GM18505 (cell line): Measurements from ENCODE around the gene SEMA6A.

Experiments used
- ATAC-seq: cut with Tn5 transposase; IDR thresholded peaks from one replicate; pipeline ENCODE4 v1.9.1; 2021; ENCODE audit not compliant: unreplicated experiment
- POLR2A ChIP-seq: IDR thresholded peaks from 4 replicates; pipeline ENCODE4 v1.6.1; 2011; ENCODE audit warnings: borderline replicate concordance; ENCODE audit not compliant: insufficient read depth, insufficient read length; ENCODE audit errors: extremely low read depth

SEMA6A gene

DNA sequence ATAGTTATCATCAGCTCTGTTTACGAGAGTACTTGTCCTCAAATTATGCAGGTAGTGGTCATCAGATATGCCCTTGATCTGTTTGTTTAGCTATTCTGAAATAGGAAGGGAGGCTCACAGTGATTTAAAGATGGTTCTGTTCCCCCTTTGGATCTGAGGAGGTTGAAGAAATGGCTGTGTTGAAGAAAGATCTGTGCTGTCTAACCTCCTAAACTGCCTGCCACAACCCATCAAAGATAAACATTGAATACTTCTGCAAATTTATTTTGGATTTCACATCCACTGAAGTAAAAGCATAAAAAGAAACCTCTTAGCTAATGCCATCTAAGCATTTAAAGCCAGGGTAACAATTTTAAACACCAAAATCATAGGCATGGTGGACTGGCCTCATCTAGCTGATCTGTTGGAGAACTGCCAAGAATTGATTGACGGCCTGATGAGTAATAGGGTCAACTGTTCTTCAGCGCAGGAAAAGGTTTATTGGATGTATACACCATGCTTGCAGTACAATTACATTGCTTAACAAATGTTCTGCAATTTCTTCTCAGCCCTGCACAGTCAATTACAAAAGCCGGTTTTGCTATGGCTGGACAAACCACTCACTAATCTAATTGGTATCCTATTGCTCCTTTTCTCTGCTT lies 97.6 kb downstream of the SEMA6A start:
- no peak for ATAC-seq
- no peak for TF ChIP-seq POLR2A

- no peak for TF ChIP-seq POLR2A
- ATAC-seq, result peak; percentile 97
These were observed 99.3 kb downstream of the SEMA6A start for GRCh38 chr5:116475338-116475737.

DNA sequence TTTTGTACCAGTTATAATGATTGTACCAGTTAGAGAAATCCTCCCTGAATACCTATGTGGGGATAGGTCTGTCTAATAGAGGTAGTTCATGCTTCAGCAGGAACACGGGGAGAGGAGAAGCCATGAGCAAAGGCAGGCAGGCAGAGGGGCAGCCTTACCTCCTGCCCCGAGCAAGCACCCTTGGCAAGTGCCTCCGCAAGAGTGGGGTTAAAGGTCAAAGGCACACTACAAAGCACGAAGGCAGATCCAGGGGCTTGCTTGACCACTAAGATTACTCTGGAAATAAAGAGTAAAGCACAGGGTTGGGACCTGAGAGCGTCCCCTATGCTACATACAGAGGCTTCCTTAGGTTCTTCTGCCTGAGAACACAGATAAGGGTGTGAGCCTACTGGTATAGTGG lies 100.9 kb downstream of the SEMA6A start:
- no peak for TF ChIP-seq POLR2A
- ATAC-seq, result no peak

DNA sequence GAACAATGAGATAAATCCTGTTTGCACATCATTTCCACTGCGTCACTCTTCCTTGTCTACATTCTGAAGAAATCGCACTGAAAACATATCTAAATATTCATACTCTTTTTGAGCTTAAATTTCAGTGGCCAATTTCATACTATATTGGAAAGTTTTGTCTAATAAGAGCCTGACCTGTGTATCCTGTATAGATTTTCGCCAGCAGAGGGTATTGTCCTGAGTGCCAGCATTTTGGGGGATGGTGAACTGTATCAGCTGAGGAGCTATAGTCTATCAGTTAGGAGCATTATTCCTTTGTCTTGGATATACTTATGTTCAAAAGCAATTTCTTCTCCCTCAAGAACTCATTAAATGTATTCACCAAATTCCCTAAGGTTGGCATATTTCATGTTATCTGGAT lies 102.3 kb downstream of the SEMA6A start:
- ATAC-seq, result no peak
- no peak for TF ChIP-seq POLR2A

GRCh38 chr5:116469631-116470030 lies 105.0 kb downstream of the SEMA6A start:
- TF ChIP-seq POLR2A, result no peak
- ATAC-seq, result no peak

GRCh38 chr5:116468583-116468982 lies 106.0 kb downstream of the SEMA6A start:
- no peak for ATAC-seq
- no peak for TF ChIP-seq POLR2A

- ATAC-seq, result no peak
- no peak for TF ChIP-seq POLR2A
These were observed 107.2 kb downstream of the SEMA6A start for GRCh38 chr5:116467465-116467843.

- no peak for ATAC-seq
These were observed 107.7 kb downstream of the SEMA6A start for GRCh38 chr5:116466727-116467464.

GRCh38 chr5:116465411-116465810 lies 109.2 kb downstream of the SEMA6A start:
- TF ChIP-seq POLR2A, result no peak
- no peak for ATAC-seq

More at GRCh38 chr5:116466727-116467464, 107.7 kb downstream of the SEMA6A start:
- TF ChIP-seq POLR2A, result no peak

DNA sequence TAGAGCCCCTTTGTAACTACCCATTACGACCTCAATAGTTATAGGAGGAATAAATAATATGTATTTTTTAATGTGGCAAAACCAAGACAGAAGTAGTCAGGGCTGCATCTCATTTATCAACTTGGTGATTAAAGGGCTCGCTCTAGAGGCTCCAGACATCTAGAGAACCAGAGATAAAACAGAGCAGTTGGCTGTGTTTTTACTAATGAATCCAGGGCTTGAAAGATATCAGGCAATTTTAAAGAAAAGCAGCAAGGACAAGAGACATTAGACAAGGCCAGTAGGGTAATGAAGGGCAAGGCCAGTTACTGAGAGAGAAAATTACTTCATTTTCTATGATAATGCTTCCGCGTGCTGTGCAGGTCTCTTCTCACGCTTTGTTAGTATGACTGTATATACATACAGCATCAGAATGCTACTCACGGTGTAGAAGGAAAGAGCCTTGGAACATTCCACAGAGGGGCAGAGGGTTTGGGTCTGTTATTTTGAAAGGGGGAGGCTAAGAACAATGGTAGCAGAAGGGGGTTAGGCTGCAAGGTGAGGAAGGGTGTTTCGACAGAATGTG lies 110.4 kb downstream of the SEMA6A start:
- no peak for ATAC-seq
- TF ChIP-seq POLR2A, result no peak

GRCh38 chr5:116462500-116462899 lies 112.1 kb downstream of the SEMA6A start:
- no peak for ATAC-seq
- TF ChIP-seq POLR2A, result no peak

DNA sequence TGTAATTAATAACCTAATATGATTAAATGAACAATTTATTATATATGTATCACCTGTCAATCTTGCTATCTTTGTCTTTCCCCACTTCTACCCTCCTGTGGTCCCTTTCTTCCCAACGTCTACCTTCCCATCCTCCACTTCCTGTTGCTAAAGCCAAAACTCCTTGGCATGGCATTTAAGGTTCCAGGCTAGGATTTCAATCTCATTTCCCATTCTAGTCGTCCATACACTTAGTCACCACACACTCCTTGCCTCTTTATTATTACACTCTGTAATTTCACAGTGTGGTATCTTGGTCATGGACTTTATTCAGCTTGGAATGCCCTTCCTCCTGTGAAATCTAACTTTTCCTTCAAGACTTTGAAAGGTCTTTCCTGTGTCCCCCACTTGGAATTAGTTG lies 115.3 kb downstream of the SEMA6A start:
- ATAC-seq, result no peak
- no peak for TF ChIP-seq POLR2A

DNA sequence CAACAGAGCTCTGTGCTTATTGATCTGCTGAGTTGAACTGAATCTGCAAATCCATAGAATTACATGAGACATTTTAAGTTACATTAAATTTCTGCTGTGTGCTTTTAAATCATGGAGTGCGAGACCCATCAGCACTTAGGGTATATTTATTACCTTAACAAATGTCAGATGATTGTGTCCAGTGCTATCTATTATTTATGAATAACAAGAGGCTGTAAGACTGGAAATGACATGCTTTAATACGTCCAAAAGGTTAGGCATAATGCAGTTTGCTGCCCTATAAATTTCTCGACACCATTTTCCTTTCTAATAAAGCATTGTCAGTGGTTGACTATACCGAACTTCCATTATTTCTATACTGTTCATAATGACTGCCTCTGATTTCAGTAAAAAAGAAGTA lies 117.6 kb downstream of the SEMA6A start:
- TF ChIP-seq POLR2A, result no peak
- no peak for ATAC-seq

DNA sequence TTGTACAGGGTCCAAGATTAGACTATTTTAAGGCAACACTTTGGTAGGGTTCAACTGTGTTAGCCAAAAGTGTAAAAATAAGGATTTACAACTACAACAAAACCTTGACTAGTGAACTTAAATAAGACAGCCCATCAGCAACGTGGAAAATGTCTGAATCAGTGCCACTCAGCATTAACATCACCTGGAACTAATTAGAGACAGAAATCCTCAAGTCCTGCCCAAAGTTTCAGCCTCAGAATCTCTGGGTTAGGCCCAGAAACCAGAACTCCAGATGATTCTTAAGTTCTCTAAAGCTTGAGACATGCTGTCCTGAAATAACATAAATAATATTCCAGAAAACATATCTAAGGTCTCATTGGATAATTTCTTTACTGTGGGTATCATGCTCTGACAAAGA lies 118.6 kb downstream of the SEMA6A start:
- no peak for ATAC-seq
- no peak for TF ChIP-seq POLR2A
